Left ventricle myocardium superior (tissue), 1 donor: Measurements from ENCODE around the gene ZNF345. TPM values are rescaled to one million over a fixed set of nuclear protein-coding genes. Genes with fewer than 3 reads are reported as not detected.

Experiments used
- ATAC-seq: fragments of 200-7000 bp; cut with Tn5 transposase; one replicate; pipeline ENCODE4 v1.9.1; 2020; ENCODE audit warnings: mild to moderate bottlenecking, moderate library complexity
- DNase-seq: peaks from one replicate; pipeline ENCODE4 v3.0.0-alpha.2; 2020
- intact Hi-C: fragments of 100-400 bp; cut with micrococcal nuclease; formaldehyde crosslinking; loops from one replicate; pipeline ENCODE4 v1.11.0; 2022
- long read RNA-seq: library from polyadenylated mRNA; unstranded; transcript quantifications from one replicate; pipeline ENCODE4 v2.0.0, GENCODE V29; 2021
- total RNA-seq: library from RNA; stranded (reverse); fragmentation: NEBNext Ultra II Directional; extraction: Animal tissue kit (Norgen Biotek cat#: 25700); gene quantifications from one replicate; pipeline ENCODE4 v1.2.1, GENCODE V29; 2021
- donor health status: DM: no; HTN: yes; CAD: no; lungs with severe emphysema.

ZNF345 gene
- total RNA-seq = 2.9 TPM
- long read RNA-seq, partial matches to known transcripts = 0 of 6 reads
- long read RNA-seq, other reads (novel, unspliced or antisense) = 6 of 6 reads

DNA sequence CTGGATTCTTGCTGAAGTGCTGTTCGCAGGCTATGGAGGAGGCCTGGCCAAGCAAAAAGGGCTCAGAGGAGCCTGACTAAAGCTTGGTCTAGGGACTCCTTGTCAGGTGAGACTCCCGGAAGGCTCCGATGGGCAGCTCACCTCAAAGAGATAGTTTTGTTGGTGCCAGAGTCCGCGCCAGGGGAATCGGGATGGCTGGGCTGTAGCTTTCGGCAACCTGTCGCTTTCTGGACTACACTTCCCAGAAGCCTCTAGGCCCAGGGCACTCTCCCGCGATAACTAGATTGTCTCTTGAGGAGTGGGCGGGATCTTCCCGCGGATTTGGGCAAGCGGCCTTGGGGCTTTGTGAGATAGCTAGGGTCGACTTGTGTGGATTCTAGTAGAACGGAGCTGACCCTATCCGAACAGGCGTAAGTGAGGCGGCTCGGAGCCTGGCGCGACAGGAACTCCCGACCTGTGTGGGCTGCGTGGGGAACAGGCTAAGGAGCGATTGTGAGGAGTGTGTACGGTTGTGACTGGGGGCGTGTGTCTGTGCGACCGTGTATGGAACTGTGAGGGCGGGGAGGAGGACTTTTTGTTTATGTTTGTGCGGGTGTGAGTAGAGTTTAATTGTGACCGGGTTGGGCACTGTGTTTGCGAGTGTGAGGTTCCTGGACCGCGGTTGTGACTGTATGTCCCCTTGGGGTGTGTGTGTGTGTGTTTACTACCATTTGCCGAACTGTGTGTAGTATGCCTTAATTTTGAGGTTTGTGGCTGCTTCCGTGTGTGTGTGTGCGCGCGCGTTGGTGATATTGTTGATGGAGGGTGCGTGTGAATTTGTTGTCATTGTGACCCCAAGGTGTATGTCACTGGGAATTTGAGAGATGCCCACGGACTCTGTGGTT is at the start of gene ZNF345:
Gene ZNF345 (plus strand): TSS at position 318 of the 884 bp plus-strand sequence. CDS start 25,955 bp downstream, outside the sequence.
- intact Hi-C loops = no loop called here
- DNase-seq (peak; percentile 92), ATAC-seq (peak; percentile 96)

GRCh38 chr19:36805364-36805763 is 45.3 kb upstream of the ZNF345 start:
- ATAC-seq (no peak), DNase-seq (no peak)
- intact Hi-C loops = no loop called here

DNA sequence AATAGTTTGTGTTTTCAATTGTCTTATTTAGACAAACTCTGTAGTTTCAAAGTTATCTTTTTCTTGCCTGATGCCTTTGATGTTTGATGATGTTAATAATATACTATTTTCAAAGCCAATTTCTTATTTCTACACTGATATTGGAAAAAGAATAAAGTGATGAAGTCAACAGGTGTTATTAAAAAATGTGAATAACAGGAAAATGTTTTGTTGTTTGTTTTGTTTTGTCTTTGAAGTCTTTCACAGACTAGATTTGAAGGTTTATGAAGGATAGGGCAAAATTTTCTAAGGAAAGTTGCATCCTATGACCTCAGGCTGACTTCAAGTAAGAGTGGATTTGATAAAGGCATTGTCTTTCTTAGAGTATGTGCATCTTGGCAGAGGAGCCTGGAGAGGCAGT is 43.6 kb upstream of the ZNF345 start:
- intact Hi-C loops = no loop called here
- DNase-seq (no peak), ATAC-seq (no peak)

DNA sequence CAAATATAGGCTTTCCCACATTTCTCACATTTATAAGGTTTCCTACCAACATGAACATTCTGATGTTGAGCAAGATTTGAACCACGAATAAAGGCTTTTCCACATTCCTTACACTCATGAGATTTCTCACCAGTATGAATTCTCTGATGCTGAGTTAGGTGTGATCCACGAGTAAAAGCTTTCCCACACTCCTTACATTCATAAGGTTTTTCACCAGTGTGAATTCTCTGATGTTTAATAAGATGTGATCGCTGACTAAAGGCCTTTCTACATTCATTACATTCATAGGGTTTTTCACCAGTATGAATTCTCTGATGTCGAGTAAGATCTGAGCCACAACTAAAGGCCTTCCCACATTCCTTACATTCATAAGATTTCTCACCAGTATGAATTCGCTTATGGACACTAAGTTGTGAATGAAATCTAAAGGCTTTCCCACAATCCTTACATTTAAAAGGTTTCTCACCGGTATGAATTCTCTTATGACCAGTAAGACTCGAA is 31.5 kb upstream of the ZNF345 start:
- DNase-seq (no peak), ATAC-seq (no peak)
- intact Hi-C loops = no loop called here

- DNase-seq (no peak), ATAC-seq (no peak)
- intact Hi-C loops = no loop called here
Measured at GRCh38 chr19:36821758-36822157, 28.9 kb upstream of the ZNF345 start.

- intact Hi-C loops = no loop called here
- DNase-seq = no peak
- no peak for ATAC-seq
Measured at GRCh38 chr19:36833430-36833829, 17.2 kb upstream of the ZNF345 start.

DNA sequence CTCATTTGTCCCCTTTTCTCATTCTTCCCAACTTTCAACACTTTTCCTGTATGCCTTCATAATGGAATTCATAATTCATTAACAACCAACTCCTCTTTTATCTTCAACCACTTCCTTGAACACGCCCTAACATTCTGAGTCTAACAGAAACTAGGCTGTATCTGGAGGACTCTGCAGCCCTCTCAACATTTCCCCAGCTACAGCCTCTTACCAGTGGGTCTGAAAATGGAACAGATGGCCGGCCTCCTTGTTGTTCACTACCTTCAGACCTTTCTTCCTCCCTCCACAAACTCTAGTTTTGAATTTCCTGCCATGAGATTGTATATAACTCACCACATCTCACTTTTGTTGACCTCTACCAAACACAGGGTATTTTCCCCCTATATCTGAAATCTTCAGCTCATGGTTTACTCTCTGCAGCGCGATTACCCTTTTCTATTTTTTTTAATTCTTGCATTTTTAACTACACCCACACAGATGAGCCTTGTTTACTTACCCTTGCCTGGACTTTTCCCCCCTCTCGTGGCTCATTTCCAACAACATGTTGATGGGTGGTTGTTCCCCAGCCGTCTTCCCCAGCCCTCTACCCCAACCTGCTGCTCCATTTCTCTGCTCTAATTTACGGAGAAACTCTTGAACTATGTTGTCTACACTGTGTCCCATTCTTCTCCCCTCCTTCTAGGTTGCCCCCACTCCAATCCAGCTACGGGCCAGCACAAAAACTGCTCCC is 13.3 kb upstream of the ZNF345 start:
- intact Hi-C loops = no loop called here
- DNase-seq (no peak), ATAC-seq (peak; percentile 7)

DNA sequence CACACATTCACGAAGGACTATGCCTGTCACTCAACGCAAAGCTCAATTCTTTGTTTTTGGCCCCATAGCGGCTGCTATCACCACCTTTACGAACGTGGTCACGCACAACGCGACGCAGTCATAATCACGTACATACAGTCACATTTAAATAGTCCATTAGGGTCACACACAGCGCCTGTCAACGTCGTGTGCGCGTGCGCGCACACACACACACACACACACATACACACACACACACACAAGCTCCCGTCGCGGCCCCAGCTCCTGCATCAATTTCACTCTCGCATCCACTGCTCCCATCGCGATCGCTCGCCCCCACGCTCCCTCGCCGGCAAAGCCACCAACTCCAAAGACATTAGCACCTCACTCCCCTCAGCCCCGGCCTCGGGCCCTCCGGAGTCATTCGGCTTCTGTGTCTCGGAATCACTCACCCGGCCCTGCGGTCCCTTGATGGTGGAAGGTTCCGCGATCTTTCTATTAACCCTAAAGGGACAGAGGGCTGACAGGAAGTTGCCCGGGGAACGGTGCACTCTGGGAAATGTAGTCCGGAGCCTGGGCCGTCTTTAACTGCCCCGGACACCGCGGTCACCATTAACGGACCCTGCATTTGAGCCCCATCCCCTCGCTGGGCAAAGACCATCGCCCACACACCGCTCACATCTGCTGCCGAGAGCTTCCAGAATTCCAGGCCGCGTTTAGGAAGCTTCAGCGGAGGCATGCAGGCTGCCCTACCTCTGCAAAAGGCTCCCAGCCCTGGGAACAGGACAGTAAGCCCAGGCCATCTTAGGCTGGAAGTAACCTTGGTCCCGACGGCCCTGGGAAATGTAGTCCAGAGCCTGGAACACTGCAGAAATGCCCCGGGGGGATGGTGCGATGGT is 12.5 kb upstream of the ZNF345 start, which contains the start of gene ZNF790:
Gene ZNF790 (minus strand): TSS at position 482 of the 878 bp plus-strand sequence. CDS start 12,768 bp downstream, outside the sequence.
- DNase-seq (peak; percentile 90), ATAC-seq (peak; percentile 98)
- intact Hi-C loops = no loop called here

GRCh38 chr19:36838784-36839324 is 11.8 kb upstream of the ZNF345 start:
- intact Hi-C loops = no loop called here
- no peak for ATAC-seq
- no peak for DNase-seq

GRCh38 chr19:36847968-36848367 is 2.7 kb upstream of the ZNF345 start:
- DNase-seq = no peak
- ATAC-seq = no peak
- intact Hi-C loops = no loop called here

GRCh38 chr19:36849701-36850558 is 746 bp upstream of the ZNF345 start:
- ATAC-seq = peak; percentile 98
- intact Hi-C loops = no loop called here
- peak; percentile 94 for DNase-seq

DNA sequence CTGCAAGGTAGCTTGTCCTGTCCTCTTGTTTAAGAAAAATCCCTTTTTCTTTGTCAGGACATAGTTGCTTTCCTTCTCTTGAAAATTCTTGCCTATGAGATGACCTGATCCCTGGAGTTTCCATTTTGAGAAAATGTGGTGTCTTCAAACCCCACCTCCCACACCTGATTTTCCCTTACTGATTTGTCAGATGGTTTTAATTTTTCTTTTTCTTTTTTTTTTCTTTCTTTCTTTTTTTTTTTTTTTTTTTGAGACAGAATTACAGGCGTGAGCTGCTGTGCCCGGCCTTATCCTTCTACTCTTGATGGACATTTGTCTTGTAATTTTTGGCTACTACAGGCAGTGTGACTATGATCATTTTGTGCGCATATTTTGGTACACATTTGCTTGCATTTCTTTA is 1.2 kb downstream of the ZNF345 start:
- intact Hi-C loops = no loop called here
- ATAC-seq (no peak), DNase-seq (no peak)

- ATAC-seq (no peak), DNase-seq (no peak)
- intact Hi-C loops = no loop called here
Measured at GRCh38 chr19:36876993-36877938, 26.6 kb downstream of the ZNF345 start.

DNA sequence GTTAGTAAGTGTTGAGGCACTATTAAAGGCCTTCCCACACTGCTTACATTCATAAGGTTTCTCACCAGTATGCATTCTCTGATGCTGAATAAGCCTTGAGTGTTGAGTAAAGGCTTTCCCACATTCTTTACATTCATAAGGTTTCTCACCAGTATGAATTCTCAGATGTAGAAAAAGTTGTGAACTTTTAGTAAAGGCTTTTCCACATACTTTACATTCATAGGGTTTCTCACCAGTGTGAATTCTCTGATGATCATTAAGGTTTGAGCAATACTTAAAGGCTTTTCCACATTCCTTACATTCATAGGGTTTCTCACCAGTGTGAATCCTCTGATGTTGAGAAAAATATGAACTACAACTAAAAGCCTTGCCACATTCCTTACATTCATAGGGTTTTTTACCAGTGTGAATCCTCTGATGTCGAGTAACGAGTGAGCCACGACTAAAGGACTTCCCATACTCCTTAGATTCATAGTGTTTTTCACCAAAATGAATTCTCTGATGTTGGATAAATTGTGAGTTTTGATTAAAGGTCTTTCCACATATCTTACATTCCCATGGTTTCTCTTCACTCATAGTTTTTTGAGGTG is 41.2 kb downstream of the ZNF345 start:
- no peak for ATAC-seq
- DNase-seq = no peak
- intact Hi-C loops = no loop called here

DNA sequence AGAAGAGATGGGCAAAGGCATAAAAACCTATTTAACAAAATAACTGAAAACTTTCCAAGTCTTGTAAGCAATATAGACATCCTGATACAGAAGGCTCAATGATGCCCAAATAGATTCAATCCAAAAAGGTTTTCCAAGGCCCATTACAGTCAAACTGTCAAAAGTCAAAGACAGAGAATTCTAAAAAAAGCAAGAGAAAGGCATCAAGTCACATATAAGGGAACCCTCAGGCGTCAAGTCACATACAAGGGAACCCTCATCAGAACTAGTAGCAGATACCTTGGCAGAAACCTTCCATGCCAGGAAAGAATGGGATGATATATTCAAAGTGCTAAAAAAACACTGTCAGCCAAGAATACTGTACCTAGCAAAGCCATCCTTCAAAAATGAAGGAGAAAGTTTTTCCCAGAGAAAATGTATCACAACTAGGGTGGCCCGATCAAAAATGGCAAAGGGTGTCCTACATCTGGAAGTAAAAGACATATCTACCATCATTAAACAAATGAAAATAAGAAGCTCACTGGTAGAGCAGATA is 44.2 kb downstream of the ZNF345 start:
- intact Hi-C loops = no loop called here
- ATAC-seq (no peak), DNase-seq (no peak)

- no peak for ATAC-seq
- DNase-seq = no peak
- intact Hi-C loops = no loop called here
Measured at GRCh38 chr19:36898422-36898821, 47.7 kb downstream of the ZNF345 start.
